GM23338 (cell line): ENCODE results near the gene GPRC5C. TPM values are rescaled to one million over a fixed set of nuclear protein-coding genes. Genes with fewer than 3 reads are reported as not detected.

ENCODE experiments used
- ATAC-seq: fragments of 200-7000 bp; cut with Tn5 transposase; 3 replicates; pipeline ENCODE4 v1.9.1; 2020
- DNase-seq: peaks from one replicate; pipeline ENCODE4 v3.0.0-alpha.2; 2015; ENCODE audit warnings: low spot score
- H2AFZ ChIP-seq: fragments of 200-600 bp; sonication (generic); 2 replicates; pipeline ENCODE4 v1.8.0; 2016; ENCODE audit warnings: antibody characterized with exemption, mild to moderate bottlenecking, moderate library complexity
- H3F3A ChIP-seq: fragments of 200-600 bp; sonication (generic); replicated peaks from 2 replicates; pipeline ENCODE4 v1.8.0; 2017; ENCODE audit warnings: antibody characterized with exemption, mixed run types, low read depth
- H3K27ac ChIP-seq: fragments of 200-600 bp; sonication (generic); 2 replicates; pipeline ENCODE4 v1.6.1; 2016; ENCODE audit warnings: low read depth
- H3K27me3 ChIP-seq: fragments of 200-600 bp; sonication (generic); 2 replicates; pipeline ENCODE4 v1.8.0; 2016; ENCODE audit warnings: mild to moderate bottlenecking, mixed run types, moderate library complexity; ENCODE audit not compliant: insufficient read depth
- H3K36me3 ChIP-seq: fragments of 200-600 bp; sonication (generic); 2 replicates; pipeline ENCODE4 v1.8.0; 2016; ENCODE audit warnings: mild to moderate bottlenecking; ENCODE audit not compliant: insufficient read depth
- H3K4me1 ChIP-seq: fragments of 200-600 bp; sonication (generic); 2 replicates; pipeline ENCODE4 v1.8.0; 2016; ENCODE audit warnings: mild to moderate bottlenecking, moderate library complexity; ENCODE audit not compliant: insufficient read depth
- H3K4me2 ChIP-seq: fragments of 200-600 bp; sonication (generic); 2 replicates; pipeline ENCODE4 v1.7.1; 2017; ENCODE audit warnings: mixed run types
- H3K4me3 ChIP-seq: fragments of 200-600 bp; sonication (generic); 2 replicates; pipeline ENCODE4 v1.6.1; 2016; ENCODE audit warnings: mixed run types
- H3K79me2 ChIP-seq: fragments of 200-600 bp; sonication (generic); replicated peaks from 2 replicates; pipeline ENCODE4 v1.8.0; 2017; ENCODE audit warnings: mild to moderate bottlenecking; ENCODE audit not compliant: insufficient read depth
- H3K9me2 ChIP-seq: fragments of 200-600 bp; sonication (generic); 2 replicates; pipeline ENCODE4 v1.8.0; 2017; ENCODE audit not compliant: insufficient read depth
- H4K20me1 ChIP-seq: fragments of 200-600 bp; sonication (generic); replicated peaks from 2 replicates; pipeline ENCODE4 v1.8.0; 2017; ENCODE audit warnings: mild to moderate bottlenecking; ENCODE audit not compliant: insufficient read depth
- H3K27ac Mint-ChIP-seq: 2 replicates; pipeline ENCODE4 v1.8.0; 2020; ENCODE audit warnings: inconsistent platforms, mild to moderate bottlenecking, moderate library complexity, mixed read lengths
- H3K27me3 Mint-ChIP-seq: 3 replicates; pipeline ENCODE4 v1.8.0; 2022; ENCODE audit warnings: low read depth, mild to moderate bottlenecking, moderate library complexity, mixed read lengths, inconsistent platforms; ENCODE audit not compliant: insufficient read depth, poor library complexity
- H3K36me3 Mint-ChIP-seq: 3 replicates; pipeline ENCODE4 v1.8.0; 2021; ENCODE audit warnings: low read depth, mild to moderate bottlenecking, inconsistent platforms, moderate library complexity, mixed read lengths
- H3K4me1 Mint-ChIP-seq: 3 replicates; pipeline ENCODE4 v1.8.0; 2020; ENCODE audit warnings: mild to moderate bottlenecking, inconsistent platforms, mixed read lengths
- H3K4me3 Mint-ChIP-seq: 3 replicates; pipeline ENCODE4 v1.8.0; 2021; ENCODE audit warnings: moderate library complexity, mild to moderate bottlenecking, inconsistent platforms, mixed read lengths
- H3K9me3 Mint-ChIP-seq: 3 replicates; pipeline ENCODE4 v1.8.0; 2020; ENCODE audit warnings: moderate library complexity, mild to moderate bottlenecking, inconsistent platforms, mixed read lengths
- CTCF ChIP-seq, 2 experiments: fragments of 200-600 bp in 1 of 2; sonication (generic) in 1 of 2; conservative IDR thresholded peaks; 2 replicates each; pipeline versions ENCODE4 v1.5.1 to v1.6.1; 2016 to 2017; ENCODE audit warnings: antibody characterized with exemption in 2 of 2, low read depth in 2 of 2, mild to moderate bottlenecking in 2 of 2, moderate library complexity in 1 of 2
- ETS1 ChIP-seq: IDR thresholded peaks from 2 replicates; pipeline ENCODE4 v1.6.1; 2016; ENCODE audit warnings: antibody characterized with exemption
- EZH2 ChIP-seq: fragments of 200-600 bp; sonication (generic); IDR thresholded peaks from one replicate; pipeline ENCODE4 v1.8.0; 2017; ENCODE audit warnings: antibody characterized with exemption, mild to moderate bottlenecking, low read depth; ENCODE audit not compliant: unreplicated experiment
- EZH2phosphoT487 ChIP-seq: fragments of 200-600 bp; sonication (generic); IDR thresholded peaks from one replicate; pipeline ENCODE4 v1.8.1; 2018; ENCODE audit warnings: antibody characterized with exemption; ENCODE audit not compliant: unreplicated experiment
- JUNB ChIP-seq: IDR thresholded peaks from one replicate; pipeline ENCODE4 v1.6.1; 2016; ENCODE audit warnings: antibody characterized with exemption; ENCODE audit not compliant: unreplicated experiment
- NANOG ChIP-seq: IDR thresholded peaks from 2 replicates; pipeline ENCODE4 v1.6.1; 2016; ENCODE audit warnings: antibody characterized with exemption, borderline replicate concordance
- POLR2AphosphoS5 ChIP-seq: IDR thresholded peaks from 2 replicates; pipeline ENCODE4 v1.6.1; 2016; ENCODE audit warnings: antibody characterized with exemption, low read depth
- REST ChIP-seq: IDR thresholded peaks from one replicate; pipeline ENCODE4 v1.6.1; 2018; ENCODE audit warnings: antibody characterized with exemption; ENCODE audit not compliant: unreplicated experiment
- STAT1 ChIP-seq: IDR thresholded peaks from one replicate; pipeline ENCODE4 v1.6.1; 2016; ENCODE audit warnings: antibody characterized with exemption; ENCODE audit not compliant: unreplicated experiment
- ZNF114 ChIP-seq: fragments of 250-450 bp; sonication (Bioruptor Pico); IDR thresholded peaks from 2 replicates; pipeline ENCODE4 v1.5.0; 2020; ENCODE audit warnings: mild to moderate bottlenecking, moderate library complexity
- ZNF331 ChIP-seq: fragments of 250-450 bp; sonication (Bioruptor Pico); IDR thresholded peaks from 2 replicates; pipeline ENCODE4 v1.5.0; 2020; ENCODE audit warnings: low read depth, mild to moderate bottlenecking, moderate library complexity
- polyA plus RNA-seq: library from polyadenylated mRNA; unstranded; fragments of >200 nt; fragmentation: Nextera tagmentation; extraction: Ambion mirVana; gene quantifications from 2 replicates; pipeline ENCODE4 v1.2.1, GENCODE V29; 2016
- total RNA-seq: library from RNA; depleted of rRNA; stranded (reverse); fragments of >200 nt; shearing (Covaris generic); gene quantifications from 2 replicates; pipeline ENCODE4 v1.2.3, GENCODE V29; 2014
- TF ChIP-seq, protein P1 (sequence below): fragments of 250-450 bp; sonication (Bioruptor Pico); IDR thresholded peaks from 2 replicates; pipeline ENCODE4 v1.5.0; 2020; ENCODE audit warnings: mild to moderate bottlenecking, moderate library complexity

Gene GPRC5C
- total and polyA plus RNA-seq, 2 experiments from 2014 or later = 9.0 to 22.4 TPM

- no peaks in the 10 kb centered on the region for H4K20me1 ChIP-seq
- no peak for ATAC-seq
- H3K4me1 ChIP-seq = no peaks in the 10 kb centered on the region; the same call in 1 of the 2 replicates
- peaks cover 4% of the 10 kb centered on the region for H3K27me3 Mint-ChIP-seq
- TF ChIP-seq CTCF (conservative IDR thresholded peaks at IDR 0.05; ENCODE audit: low read depth in 2 of 2) = no peak
- TF ChIP-seq JUNB = no peak
- no peak for TF ChIP-seq STAT1
- TF ChIP-seq EZH2phosphoT487 = no peak
- no peak for TF ChIP-seq NANOG
- no peak for TF ChIP-seq REST
- TF ChIP-seq EZH2 = no peak
- no peak for TF ChIP-seq ETS1
- no peak for TF ChIP-seq ZNF114
- no peak for TF ChIP-seq POLR2AphosphoS5
- TF ChIP-seq, protein P1, sequence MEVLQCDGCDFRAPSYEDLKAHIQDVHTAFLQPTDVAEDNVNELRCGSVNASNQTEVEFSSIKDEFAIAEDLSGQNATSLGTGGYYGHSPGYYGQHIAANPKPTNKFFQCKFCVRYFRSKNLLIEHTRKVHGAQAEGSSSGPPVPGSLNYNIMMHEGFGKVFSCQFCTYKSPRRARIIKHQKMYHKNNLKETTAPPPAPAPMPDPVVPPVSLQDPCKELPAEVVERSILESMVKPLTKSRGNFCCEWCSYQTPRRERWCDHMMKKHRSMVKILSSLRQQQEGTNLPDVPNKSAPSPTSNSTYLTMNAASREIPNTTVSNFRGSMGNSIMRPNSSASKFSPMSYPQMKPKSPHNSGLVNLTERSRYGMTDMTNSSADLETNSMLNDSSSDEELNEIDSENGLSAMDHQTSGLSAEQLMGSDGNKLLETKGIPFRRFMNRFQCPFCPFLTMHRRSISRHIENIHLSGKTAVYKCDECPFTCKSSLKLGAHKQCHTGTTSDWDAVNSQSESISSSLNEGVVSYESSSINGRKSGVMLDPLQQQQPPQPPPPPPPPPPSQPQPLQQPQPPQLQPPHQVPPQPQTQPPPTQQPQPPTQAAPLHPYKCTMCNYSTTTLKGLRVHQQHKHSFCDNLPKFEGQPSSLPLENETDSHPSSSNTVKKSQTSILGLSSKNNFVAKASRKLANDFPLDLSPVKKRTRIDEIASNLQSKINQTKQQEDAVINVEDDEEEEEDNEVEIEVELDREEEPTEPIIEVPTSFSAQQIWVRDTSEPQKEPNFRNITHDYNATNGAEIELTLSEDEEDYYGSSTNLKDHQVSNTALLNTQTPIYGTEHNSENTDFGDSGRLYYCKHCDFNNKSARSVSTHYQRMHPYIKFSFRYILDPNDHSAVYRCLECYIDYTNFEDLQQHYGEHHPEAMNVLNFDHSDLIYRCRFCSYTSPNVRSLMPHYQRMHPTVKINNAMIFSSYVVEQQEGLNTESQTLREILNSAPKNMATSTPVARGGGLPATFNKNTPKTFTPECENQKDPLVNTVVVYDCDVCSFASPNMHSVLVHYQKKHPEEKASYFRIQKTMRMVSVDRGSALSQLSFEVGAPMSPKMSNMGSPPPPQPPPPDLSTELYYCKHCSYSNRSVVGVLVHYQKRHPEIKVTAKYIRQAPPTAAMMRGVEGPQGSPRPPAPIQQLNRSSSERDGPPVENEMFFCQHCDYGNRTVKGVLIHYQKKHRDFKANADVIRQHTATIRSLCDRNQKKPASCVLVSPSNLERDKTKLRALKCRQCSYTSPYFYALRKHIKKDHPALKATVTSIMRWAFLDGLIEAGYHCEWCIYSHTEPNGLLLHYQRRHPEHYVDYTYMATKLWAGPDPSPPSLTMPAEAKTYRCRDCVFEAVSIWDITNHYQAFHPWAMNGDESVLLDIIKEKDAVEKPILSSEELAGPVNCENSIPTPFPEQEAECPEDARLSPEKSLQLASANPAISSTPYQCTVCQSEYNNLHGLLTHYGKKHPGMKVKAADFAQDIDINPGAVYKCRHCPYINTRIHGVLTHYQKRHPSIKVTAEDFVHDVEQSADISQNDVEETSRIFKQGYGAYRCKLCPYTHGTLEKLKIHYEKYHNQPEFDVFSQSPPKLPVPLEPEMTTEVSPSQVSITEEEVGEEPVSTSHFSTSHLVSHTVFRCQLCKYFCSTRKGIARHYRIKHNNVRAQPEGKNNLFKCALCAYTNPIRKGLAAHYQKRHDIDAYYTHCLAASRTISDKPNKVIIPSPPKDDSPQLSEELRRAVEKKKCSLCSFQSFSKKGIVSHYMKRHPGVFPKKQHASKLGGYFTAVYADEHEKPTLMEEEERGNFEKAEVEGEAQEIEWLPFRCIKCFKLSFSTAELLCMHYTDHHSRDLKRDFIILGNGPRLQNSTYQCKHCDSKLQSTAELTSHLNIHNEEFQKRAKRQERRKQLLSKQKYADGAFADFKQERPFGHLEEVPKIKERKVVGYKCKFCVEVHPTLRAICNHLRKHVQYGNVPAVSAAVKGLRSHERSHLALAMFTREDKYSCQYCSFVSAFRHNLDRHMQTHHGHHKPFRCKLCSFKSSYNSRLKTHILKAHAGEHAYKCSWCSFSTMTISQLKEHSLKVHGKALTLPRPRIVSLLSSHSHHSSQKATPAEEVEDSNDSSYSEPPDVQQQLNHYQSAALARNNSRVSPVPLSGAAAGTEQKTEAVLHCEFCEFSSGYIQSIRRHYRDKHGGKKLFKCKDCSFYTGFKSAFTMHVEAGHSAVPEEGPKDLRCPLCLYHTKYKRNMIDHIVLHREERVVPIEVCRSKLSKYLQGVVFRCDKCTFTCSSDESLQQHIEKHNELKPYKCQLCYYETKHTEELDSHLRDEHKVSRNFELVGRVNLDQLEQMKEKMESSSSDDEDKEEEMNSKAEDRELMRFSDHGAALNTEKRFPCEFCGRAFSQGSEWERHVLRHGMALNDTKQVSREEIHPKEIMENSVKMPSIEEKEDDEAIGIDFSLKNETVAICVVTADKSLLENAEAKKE (CRISPR knock-in tag) = no peak
- TF ChIP-seq ZNF331 (CRISPR knock-in tag) = no peak
- H2AFZ ChIP-seq = no peak overlapping the region
- peaks cover 7% of the 10 kb centered on the region; the same call in 2 of the 3 replicates for H3K36me3 Mint-ChIP-seq
- no peaks in the 10 kb centered on the region for H3F3A ChIP-seq
- no peak overlapping the region for H3K4me3 Mint-ChIP-seq
- H3K4me1 Mint-ChIP-seq = no peaks in the 10 kb centered on the region; the same call in 2 of the 3 replicates
- H3K9me3 Mint-ChIP-seq = peaks cover 23% of the 10 kb centered on the region
- no peak overlapping the region for H3K4me2 ChIP-seq
- no peaks in the 10 kb centered on the region for H3K9me2 ChIP-seq
- H3K27me3 ChIP-seq = no peaks in the 10 kb centered on the region
- no peaks in the 10 kb centered on the region for H3K36me3 ChIP-seq
- DNase-seq = no peak
- H3K27ac Mint-ChIP-seq = no peak overlapping the region
- H3K4me3 ChIP-seq = no peak overlapping the region
- H3K27ac ChIP-seq = no peak overlapping the region
- no peaks in the 10 kb centered on the region for H3K79me2 ChIP-seq
These were observed 59.7 kb downstream of the GPRC5C start for GRCh38 chr17:74491626-74492025.
